AG10803 (cell line): ENCODE measurements around the gene COL16A1.

Experiments used
- DNase-seq: peaks from one replicate; pipeline ENCODE4 v3.0.0; 2010; ENCODE audit warnings: low read depth
- H3K4me3 ChIP-seq: 2 replicates; pipeline ENCODE4 v1.5.1; 2011; ENCODE audit warnings: mild to moderate bottlenecking, low read length, control low read depth
- TF ChIP-seq, protein P1 (sequence below): conservative IDR thresholded peaks from 2 replicates; pipeline ENCODE4 v1.5.1; 2011; ENCODE audit warnings: mild to moderate bottlenecking, low read length, control low read depth, inconsistent platforms

COL16A1 gene

DNA sequence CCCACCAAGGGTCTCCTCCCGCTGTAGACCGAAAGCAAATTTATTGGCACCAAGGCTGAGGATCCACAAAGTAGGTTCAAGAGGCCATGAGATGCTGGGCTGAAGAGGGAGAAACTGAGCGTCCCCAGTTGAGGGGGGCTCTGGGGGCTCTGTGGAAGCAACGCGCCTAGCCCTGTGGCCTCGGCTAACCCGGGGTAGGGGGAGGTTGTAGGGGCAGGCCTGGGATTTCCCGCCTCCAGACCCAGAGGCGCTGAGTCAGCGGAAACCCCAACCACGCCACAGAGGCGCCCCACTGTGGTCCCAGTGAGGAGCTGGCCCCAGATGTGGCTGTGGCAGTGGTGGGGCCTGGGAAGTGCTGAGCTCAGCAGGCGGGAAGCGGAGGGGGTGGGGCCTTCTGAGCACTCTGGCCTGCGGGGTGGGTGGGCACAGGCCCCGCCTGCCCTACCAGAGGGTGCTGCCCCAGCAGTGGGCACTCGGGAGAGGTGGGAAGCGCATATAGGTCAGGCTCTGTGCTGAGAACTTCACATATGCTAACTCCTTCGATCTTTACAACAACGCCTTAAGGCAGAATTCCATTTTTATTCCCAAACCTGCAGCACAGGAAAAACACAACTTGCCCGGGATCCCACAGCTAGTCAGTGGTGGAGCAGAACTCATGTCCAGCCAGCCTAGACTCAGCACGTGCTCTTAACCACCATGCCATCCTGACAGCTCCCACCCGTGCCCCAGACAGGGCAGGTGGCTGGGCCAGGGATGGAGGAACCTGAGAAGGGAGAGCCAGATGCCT lies 1.5 kb upstream of the COL16A1 start:
- TF ChIP-seq, protein P1, sequence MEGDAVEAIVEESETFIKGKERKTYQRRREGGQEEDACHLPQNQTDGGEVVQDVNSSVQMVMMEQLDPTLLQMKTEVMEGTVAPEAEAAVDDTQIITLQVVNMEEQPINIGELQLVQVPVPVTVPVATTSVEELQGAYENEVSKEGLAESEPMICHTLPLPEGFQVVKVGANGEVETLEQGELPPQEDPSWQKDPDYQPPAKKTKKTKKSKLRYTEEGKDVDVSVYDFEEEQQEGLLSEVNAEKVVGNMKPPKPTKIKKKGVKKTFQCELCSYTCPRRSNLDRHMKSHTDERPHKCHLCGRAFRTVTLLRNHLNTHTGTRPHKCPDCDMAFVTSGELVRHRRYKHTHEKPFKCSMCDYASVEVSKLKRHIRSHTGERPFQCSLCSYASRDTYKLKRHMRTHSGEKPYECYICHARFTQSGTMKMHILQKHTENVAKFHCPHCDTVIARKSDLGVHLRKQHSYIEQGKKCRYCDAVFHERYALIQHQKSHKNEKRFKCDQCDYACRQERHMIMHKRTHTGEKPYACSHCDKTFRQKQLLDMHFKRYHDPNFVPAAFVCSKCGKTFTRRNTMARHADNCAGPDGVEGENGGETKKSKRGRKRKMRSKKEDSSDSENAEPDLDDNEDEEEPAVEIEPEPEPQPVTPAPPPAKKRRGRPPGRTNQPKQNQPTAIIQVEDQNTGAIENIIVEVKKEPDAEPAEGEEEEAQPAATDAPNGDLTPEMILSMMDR, result peak; percentile 41
- DNase-seq, result peak; percentile 64
- peak overlapping the region; percentile 93 for H3K4me3 ChIP-seq

DNA sequence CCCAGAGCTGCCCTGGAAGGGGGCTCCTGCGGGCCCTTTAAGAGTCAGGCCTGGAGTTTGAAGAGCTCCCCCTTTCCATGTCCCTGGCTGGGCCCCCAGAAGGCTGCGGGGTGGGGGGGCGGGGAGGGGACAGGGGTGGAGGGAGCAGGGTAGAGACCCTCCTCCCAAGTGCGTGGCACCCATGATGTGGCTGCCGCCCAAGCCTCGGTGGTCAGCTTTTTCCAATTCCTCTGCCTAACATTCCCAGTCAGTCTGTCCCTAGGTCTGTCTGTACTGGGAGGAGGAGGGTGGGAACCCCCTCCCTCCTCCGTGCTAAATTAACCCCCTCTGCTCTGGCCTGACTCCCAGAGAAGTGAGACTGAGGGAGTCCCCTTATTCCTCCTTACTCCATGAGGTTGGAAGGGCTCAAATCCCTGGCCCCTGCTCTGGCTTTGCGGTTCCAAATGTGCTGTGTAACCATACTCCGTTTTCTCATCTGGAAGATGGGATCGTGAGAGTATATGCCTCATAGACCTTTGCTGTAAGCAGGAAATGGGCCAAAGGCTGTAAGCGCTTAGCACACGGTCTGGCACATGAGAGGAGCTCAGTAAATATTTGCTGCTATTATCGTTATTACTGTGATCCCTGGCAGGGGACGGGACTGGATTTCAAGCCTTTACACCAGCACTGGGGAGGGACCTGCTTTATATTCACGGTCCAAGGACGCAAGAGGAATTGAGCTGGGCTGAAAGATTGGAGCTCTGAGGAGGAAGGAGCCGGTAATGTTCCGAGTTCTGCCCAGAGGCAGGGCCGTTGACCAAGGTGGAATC lies 658 bp upstream of the COL16A1 start:
- TF ChIP-seq, protein P1, result no peak
- DNase-seq, result peak; percentile 80
- peak overlapping the region; percentile 93 for H3K4me3 ChIP-seq

DNA sequence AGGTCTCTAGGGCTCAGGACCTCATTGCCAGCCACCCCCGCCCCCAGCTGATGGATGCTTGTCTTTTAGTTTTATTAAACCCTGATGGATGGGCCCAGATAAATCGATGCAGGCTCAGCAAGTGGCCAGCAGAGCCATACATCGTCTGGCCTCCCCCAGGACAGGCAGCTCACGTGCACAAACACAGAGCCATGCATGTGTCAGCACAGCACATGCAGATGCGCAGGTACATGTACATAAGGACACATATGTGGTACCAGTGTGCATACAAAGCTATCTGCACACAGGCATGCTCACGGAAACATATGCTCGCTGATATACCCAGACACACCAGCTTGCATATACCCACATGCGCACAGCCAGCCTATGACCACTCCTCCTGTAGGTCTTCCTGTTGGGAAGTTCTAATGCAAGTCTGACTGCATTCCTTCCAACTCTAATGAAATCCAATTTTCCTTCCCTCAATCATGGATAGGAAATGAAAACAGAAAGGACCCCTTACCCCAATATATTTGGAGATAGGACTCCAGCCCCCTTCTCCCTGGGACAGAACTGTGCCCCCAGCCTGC lies 897 bp downstream of the COL16A1 start:
- peak overlapping the region; percentile 93 for H3K4me3 ChIP-seq
- TF ChIP-seq, protein P1, result no peak
- no peak for DNase-seq

DNA sequence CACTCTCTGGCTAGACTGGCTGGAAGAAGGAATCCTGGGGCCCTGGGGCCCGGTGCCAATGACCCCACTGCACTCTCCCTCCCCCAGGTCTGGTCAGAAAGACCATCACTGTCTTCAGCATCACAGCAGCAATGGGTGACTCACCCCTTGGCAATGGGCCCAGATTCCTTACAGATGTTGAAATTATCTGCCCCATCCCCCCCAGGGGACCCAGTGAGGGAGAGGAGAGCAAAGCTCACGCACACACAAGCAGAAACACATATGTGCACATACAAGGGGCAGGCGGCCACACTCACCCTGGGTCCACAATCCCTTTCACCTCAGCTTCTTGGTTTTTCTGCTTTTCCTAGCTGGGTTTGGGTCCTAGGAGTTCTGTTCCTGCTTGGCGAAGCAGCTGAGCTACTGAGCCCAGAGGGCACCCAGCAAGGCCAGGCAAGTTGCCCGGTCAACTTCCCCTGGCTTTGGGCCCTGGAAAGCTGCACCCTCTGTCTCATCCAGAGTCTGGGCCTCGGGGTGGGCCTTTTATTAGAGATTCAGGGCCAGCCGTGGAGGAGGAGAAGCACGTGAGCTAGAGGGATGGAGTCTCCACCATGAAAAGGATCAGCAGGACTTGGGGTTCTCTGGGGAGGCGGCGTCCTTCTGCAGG lies 2.6 kb downstream of the COL16A1 start:
- TF ChIP-seq, protein P1, result no peak
- H3K4me3 ChIP-seq, result peak overlapping the region; percentile 93
- peak; percentile 97 for DNase-seq

DNA sequence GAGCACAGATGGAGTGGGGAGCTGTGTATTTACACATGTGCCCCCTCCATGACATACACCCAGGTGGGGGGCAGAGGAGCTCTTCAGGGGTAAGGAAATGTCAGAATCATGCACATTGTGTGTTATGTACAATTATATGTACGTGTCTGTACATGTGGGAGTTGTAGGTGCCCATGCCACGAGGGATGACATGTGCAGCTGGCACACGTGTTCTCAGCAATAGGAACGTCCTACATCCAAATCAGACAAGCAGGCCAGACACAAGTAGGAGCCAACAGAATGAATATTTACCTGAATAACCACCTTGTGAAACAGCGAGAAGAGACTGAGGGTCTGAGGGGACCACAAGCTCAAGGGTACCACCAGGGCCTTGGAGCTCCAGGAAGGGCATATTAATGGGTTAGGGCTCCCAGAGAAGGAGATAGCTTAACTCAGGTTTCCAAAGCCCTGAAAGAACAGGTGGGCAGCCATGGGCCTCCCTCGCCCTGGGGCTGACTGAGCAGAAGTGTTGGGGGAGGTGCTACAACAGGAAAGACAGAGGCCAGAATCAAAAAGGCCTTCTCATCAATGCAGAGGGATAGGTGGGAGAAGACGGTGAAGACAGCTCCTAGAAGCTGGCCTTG lies 3.2 kb downstream of the COL16A1 start:
- no peak for DNase-seq
- TF ChIP-seq, protein P1, result no peak
- H3K4me3 ChIP-seq, result peak overlapping the region; percentile 40

DNA sequence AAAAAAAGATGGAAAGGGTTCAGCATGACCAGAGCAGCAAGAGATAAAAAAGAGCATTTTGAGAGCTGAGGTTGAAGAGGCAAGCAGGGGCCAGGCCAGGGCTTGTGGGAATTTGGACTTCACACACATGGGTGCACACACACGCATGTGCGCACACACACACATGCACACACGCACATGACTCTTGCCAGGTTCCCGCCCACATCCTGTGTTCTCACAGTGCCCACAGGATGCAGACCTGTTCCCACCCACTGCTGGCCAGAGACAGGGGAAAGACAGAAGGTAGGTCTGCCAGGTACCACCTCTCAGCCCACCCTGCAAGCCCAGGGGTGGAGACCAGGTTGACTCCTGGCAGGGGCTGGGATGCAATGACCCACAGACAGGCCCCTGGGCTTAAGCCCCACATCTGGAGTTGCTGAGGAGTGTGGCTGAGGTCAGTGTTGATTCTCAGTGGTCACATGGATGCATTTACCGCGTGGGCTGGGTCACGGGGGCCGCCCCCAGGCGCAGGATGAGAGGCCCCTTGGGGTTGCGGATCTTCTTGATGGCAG lies 4.4 kb downstream of the COL16A1 start:
- H3K4me3 ChIP-seq, result no peak overlapping the region
- TF ChIP-seq, protein P1, result no peak
- DNase-seq, result no peak
